ENCODE measurements around the gene PIK3R1.

The PIK3R1 gene

DNA sequence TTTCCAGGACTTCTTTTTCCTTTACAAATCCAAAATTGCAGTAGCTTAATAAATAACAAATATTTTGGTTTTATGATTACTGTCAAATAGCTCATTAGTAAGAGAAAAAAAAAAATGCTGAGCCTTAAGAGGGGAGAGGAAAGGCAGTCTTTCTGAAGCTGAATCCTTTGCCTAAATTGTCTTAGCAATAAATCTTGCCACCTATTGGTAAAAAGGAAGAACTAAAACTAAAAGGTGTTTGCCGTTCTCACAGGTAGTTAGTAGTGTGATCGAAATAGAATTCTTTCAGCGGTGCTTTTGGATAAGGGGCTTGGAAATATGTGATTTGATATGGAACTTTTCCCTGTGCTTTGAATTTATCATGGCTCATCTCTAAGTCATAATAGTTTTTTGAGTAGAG is 31.2 kb downstream of the PIK3R1 start:
- TF ChIP-seq, protein P1, sequence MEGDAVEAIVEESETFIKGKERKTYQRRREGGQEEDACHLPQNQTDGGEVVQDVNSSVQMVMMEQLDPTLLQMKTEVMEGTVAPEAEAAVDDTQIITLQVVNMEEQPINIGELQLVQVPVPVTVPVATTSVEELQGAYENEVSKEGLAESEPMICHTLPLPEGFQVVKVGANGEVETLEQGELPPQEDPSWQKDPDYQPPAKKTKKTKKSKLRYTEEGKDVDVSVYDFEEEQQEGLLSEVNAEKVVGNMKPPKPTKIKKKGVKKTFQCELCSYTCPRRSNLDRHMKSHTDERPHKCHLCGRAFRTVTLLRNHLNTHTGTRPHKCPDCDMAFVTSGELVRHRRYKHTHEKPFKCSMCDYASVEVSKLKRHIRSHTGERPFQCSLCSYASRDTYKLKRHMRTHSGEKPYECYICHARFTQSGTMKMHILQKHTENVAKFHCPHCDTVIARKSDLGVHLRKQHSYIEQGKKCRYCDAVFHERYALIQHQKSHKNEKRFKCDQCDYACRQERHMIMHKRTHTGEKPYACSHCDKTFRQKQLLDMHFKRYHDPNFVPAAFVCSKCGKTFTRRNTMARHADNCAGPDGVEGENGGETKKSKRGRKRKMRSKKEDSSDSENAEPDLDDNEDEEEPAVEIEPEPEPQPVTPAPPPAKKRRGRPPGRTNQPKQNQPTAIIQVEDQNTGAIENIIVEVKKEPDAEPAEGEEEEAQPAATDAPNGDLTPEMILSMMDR (IDR thresholded peaks at IDR 0.05; ENCODE audit: control insufficient read depth, insufficient read depth, low read depth, low read length, missing control alignments) = no peak
- DNase-seq (ENCODE audit: low read depth) = no peak
- no peak overlapping the region for H3K4me3 ChIP-seq (ENCODE audit: control insufficient read depth, low read depth, low read length)

DNA sequence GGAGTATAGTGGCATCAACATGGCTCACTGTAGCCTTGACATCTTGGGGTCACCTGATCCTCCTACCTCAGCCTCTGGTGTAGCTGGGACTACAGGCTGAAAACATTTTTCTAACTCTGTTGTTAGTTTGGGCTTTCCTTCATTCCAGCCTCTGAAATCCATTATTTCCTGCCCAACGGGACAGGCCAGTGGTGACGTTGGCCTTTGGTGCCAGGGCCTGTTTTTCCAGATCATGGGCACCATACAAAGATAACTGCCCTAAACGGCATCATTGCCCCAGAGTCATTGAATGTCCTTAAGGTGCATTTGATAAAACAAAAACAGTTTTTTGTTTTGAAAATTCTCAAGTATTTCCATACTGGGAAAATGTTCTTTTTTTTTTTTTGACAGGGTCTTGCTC is 32.1 kb downstream of the PIK3R1 start:
- no peak for DNase-seq (ENCODE audit: low read depth)
- TF ChIP-seq, protein P1 (IDR thresholded peaks at IDR 0.05; ENCODE audit: control insufficient read depth, insufficient read depth, low read depth, low read length, missing control alignments) = no peak
- no peak overlapping the region for H3K4me3 ChIP-seq (ENCODE audit: control insufficient read depth, low read depth, low read length)

DNA sequence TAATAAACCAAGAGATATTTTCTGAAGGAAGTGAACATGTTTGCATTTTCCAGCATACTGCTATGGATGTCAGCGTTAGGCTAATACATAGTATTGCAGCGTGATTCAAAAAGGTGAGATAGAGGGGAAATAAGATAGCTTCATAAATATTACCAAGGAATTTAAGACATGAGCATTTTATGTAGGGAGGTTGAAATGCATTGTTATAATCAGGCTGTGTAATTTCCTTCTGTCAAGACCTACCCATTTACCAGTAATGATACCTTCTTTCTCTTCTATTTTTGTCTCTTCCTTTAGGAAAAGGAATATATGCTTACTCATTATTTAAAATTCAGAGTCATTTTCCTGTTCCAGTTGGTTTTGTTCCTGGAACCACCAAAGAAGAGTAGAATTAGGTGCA is 33.3 kb downstream of the PIK3R1 start:
- H3K4me3 ChIP-seq (ENCODE audit: control insufficient read depth, low read depth, low read length) = no peak overlapping the region
- TF ChIP-seq, protein P1 (IDR thresholded peaks at IDR 0.05; ENCODE audit: control insufficient read depth, insufficient read depth, low read depth, low read length, missing control alignments) = no peak
- no peak for DNase-seq (ENCODE audit: low read depth)

DNA sequence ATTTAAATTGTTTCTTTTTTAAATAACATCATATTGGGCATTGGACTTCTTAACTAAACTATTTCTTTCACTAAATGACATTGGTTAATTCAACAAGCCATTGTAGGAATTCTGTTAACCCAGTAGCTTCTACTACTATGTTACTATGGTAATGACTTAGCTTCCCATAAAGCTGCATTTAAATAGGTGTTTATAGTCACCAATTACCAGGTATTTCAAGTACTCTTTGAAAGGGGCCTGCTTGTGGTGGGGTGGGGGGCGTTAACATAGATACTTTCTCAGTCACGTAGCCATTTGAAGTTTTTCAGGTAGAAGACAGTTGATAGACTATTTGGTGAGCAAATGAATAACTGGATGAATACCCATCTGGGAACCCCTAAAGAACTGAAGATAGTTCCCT is 34.0 kb downstream of the PIK3R1 start:
- no peak for DNase-seq (ENCODE audit: low read depth)
- no peak overlapping the region for H3K4me3 ChIP-seq (ENCODE audit: control insufficient read depth, low read depth, low read length)
- TF ChIP-seq, protein P1 (IDR thresholded peaks at IDR 0.05; ENCODE audit: control insufficient read depth, insufficient read depth, low read depth, low read length, missing control alignments) = no peak

DNA sequence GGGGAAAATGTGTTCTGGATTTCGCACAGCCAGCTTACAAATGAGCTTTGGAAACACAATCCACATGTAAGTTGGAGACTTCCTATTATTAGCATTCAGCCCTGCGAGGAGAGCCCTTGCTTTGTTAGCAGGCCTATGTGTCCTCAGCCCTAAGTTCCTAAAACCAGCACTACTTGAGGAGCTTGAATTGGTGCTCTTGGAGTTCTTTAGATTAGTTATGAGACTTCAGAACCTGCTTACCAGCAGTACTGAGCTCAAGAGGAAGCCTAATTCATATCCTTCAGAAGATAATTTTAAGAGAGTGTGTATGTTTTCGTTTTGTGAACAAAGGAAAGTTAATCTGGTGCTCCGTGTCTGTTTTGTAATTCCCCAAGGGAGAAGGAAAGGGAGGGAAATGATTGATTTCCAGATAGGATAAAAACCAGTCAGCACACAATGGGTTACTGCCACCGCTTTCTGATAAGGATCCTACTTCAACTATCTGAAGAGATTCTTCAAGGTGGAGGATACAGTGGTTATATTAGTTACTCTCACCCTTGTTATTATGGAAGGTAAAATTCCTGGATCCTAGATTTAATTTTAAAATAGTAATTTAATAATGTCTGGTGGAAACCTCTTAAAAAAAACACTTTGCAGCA is 35.2 kb downstream of the PIK3R1 start:
- no peak for DNase-seq (ENCODE audit: low read depth)
- TF ChIP-seq, protein P1 (IDR thresholded peaks at IDR 0.05; ENCODE audit: control insufficient read depth, insufficient read depth, low read depth, low read length, missing control alignments) = no peak
- H3K4me3 ChIP-seq (ENCODE audit: control insufficient read depth, low read depth, low read length) = no peak overlapping the region

DNA sequence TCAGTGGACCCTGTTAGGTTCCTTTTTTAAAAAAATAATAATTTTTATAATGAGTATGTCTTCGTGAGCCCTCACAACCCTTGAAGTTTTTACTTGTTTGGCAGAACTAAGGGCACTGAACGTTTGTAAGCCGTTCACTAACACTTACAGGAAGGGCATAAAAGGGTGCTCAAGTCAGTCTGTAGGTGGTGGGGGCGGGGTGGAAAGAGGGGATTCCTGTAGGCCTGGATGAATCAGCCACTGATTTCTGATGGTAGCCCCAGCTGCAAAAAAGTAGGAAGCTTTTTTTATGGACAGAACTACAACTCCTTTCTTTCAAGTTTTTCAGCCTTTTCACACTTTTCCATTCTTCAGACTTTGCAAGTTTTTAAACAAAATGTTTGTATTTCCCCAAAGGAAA is 35.8 kb downstream of the PIK3R1 start:
- TF ChIP-seq, protein P1 (IDR thresholded peaks at IDR 0.05; ENCODE audit: control insufficient read depth, insufficient read depth, low read depth, low read length, missing control alignments) = no peak
- DNase-seq (ENCODE audit: low read depth) = no peak
- no peak overlapping the region for H3K4me3 ChIP-seq (ENCODE audit: control insufficient read depth, low read depth, low read length)
